ENCODE measurements around the gene PRELP. TPM values are rescaled to one million over a fixed set of nuclear protein-coding genes. Genes with fewer than 3 reads are reported as not detected.

PRELP gene
- total and polyA plus RNA-seq, 9 of the 15 experiments (the other 6 are each of a cell fraction or from before 2014, with no cell fraction given) = 0.04 TPM; not detected in 8

DNA sequence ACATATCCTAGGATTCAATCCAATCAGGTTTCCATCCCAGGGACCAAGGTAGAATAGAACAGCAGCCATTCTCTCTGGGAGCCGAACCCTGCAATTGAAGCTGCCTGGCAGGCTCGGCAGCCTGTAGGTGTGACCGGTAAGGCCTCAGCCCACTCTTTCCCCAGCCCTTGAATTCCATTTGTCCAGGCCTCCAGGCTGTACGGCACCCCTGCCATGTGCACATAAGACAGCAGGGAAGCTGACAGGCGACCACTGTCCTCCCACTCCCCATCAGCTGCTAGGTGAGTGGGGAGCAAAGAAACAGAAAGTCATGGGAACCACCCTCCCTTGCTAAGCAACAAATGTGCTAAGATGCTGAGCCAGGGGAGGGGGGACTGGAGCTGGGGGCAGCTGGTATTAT, 41.3 kb downstream of the PRELP start:
- Histone ChIP-seq H3K9ac (ENCODE audit: insufficient read depth in 1 of 2, low read depth in 2 of 2, low read length in 2 of 2) (no peak overlapping the region), H3K9me1 (ENCODE audit: control insufficient read depth, insufficient read depth, low read length) (no peaks in the 10 kb centered on the region), H3K79me2 (ENCODE audit: control insufficient read depth, insufficient read depth, low read length) (no peaks in the 10 kb centered on the region), H3K27ac (ENCODE audit: extremely low read depth, low read depth, low read length) (no peak overlapping the region), H3K36me3 (ENCODE audit: control insufficient read depth, insufficient read depth, low read length) (no peaks in the 10 kb centered on the region), H2AFZ (ENCODE audit: low read depth, low read length) (no peak overlapping the region), H3K4me3 (no peak overlapping the region), H4K20me1 (replicated peaks; ENCODE audit: control insufficient read depth, insufficient read depth, low read length) (peaks cover 13% of the 10 kb centered on the region), H3K27me3 (ENCODE audit: control insufficient read depth in 2 of 2, insufficient read depth in 2 of 2, low read length in 2 of 2) (peaks cover 61 to 97% of the 10 kb centered on the region in 2 experiments), H3K9me3 (replicated peaks; ENCODE audit: control insufficient read depth, insufficient read depth, low read depth, low read length) (no peaks in the 10 kb centered on the region; the same call in 1 of the 2 replicates), H3K4me2 (ENCODE audit: insufficient read depth, low read length) (no peak overlapping the region), H3K4me1 (replicated peaks in 1 of 2; ENCODE audit: control insufficient read depth in 2 of 2, insufficient read depth in 2 of 2, low read length in 2 of 2) (no peaks in the 10 kb centered on the region; a peak in 1 of 5 replicates)
- CTCF ChIA-PET (ENCODE audit: low intra/inter-chr PET ratio) = no interaction called here
- intact Hi-C loops (cut with micrococcal nuclease) (no loop called here), in situ Hi-C loops (cut with MboI) (no loop called here)
- no peak for FAIRE-seq
- BruUV-seq (replicated peaks) = no TSS peak
- TF ChIP-seq, protein P1, sequence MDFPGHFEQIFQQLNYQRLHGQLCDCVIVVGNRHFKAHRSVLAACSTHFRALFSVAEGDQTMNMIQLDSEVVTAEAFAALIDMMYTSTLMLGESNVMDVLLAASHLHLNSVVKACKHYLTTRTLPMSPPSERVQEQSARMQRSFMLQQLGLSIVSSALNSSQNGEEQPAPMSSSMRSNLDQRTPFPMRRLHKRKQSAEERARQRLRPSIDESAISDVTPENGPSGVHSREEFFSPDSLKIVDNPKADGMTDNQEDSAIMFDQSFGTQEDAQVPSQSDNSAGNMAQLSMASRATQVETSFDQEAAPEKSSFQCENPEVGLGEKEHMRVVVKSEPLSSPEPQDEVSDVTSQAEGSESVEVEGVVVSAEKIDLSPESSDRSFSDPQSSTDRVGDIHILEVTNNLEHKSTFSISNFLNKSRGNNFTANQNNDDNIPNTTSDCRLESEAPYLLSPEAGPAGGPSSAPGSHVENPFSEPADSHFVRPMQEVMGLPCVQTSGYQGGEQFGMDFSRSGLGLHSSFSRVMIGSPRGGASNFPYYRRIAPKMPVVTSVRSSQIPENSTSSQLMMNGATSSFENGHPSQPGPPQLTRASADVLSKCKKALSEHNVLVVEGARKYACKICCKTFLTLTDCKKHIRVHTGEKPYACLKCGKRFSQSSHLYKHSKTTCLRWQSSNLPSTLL (IDR thresholded peaks at IDR 0.05) = no peak
- TF ChIP-seq EP300 (IDR thresholded peaks at IDR 0.05; ENCODE audit: low read length) (no peak), SREBF2 (CRISPR knock-in tag; IDR thresholded peaks at IDR 0.05) (no peak)
- WGBS (ENCODE audit: insufficient coverage, low coverage, missing lambda C conversion rate) = 0% methylated on average over 5 of the region's 5 CpGs
- POLR2A ChIA-PET = interaction anchor here (0.6 kb wide), 1 partner anchor 136 kb away, joined by 3 read pairs; no protein-coding TSS in a partner anchor
- DNase-seq (ENCODE audit: extremely low read depth in 1 of 4, low spot score in 3 of 4) = no peak
- ATAC-seq = no peak
